Keratinocyte (primary cell): ENCODE data around the gene APC. TPM values are rescaled to one million over a fixed set of nuclear protein-coding genes. Genes with fewer than 3 reads are reported as not detected.
A peak's percentile ranks its signal among the peaks of the same experiment; 100 is the strongest.

Experiments used
- DNase-seq: peaks from one replicate; pipeline ENCODE4 v3.0.0-alpha.2; 2011; ENCODE audit warnings: low read depth, missing footprints, low spot score
- FAIRE-seq: peaks from 2 replicates; lab custom pipeline; 2011; peaks lifted over from hg19 to GRCh38; lab: Jason Lieb, UNC
- H2AFZ ChIP-seq: 2 replicates; pipeline ENCODE4 v1.6.0; 2012; ENCODE audit warnings: low read length, control low read depth, inconsistent platforms; ENCODE audit not compliant: control insufficient read depth
- H3K27ac ChIP-seq: 2 replicates; pipeline ENCODE4 v1.5.1; 2011; ENCODE audit warnings: low read length; ENCODE audit not compliant: control insufficient read depth, insufficient read depth
- H3K27me3 ChIP-seq: 3 replicates; pipeline ENCODE4 v1.6.0; 2011; ENCODE audit warnings: low read length; ENCODE audit not compliant: control insufficient read depth, insufficient read depth; ENCODE audit errors: extremely low read depth
- H3K36me3 ChIP-seq, 2 experiments: 2 replicates in 1 of 2; 3 replicates in 1 of 2; pipeline ENCODE4 v1.5.1; 2011; ENCODE audit warnings: low read length in 2 of 2, mild to moderate bottlenecking in 1 of 2; ENCODE audit not compliant: control insufficient read depth in 2 of 2, insufficient read depth in 2 of 2; ENCODE audit errors: extremely low read depth in 1 of 2
- H3K4me1 ChIP-seq: 3 replicates; pipeline ENCODE4 v1.5.1; 2011; ENCODE audit warnings: low read length; ENCODE audit not compliant: control insufficient read depth, insufficient read depth; ENCODE audit errors: extremely low read depth
- H3K4me2 ChIP-seq: 3 replicates; pipeline ENCODE4 v1.6.0; 2011; ENCODE audit warnings: low read depth, low read length; ENCODE audit not compliant: control insufficient read depth, insufficient read depth; ENCODE audit errors: extremely low read depth
- H3K4me3 ChIP-seq, 3 experiments: fragments of 200-600 bp in 1 of 3; sonication (generic) in 1 of 3; 2 replicates in 2 of 3; 3 replicates in 1 of 3; pipeline ENCODE4 v1.5.1; 2011 to 2016; ENCODE audit warnings: low read length in 3 of 3, mild to moderate bottlenecking in 3 of 3, control low read depth in 2 of 3, inconsistent platforms in 1 of 3, low read depth in 1 of 3, mixed read lengths in 1 of 3, mixed run types in 1 of 3, moderate library complexity in 1 of 3; ENCODE audit not compliant: control insufficient read depth in 2 of 3, insufficient read depth in 2 of 3; ENCODE audit errors: extremely low read depth in 1 of 3
- H3K79me2 ChIP-seq: 2 replicates; pipeline ENCODE4 v1.6.0; 2012; ENCODE audit warnings: low read length; ENCODE audit not compliant: control insufficient read depth, insufficient read depth
- H3K9ac ChIP-seq: 3 replicates; pipeline ENCODE4 v1.6.0; 2011; ENCODE audit warnings: low read length; ENCODE audit not compliant: control insufficient read depth, insufficient read depth; ENCODE audit errors: extremely low read depth
- H3K9me1 ChIP-seq: 3 replicates; pipeline ENCODE4 v1.6.0; 2011; ENCODE audit warnings: low read length; ENCODE audit not compliant: control insufficient read depth, insufficient read depth; ENCODE audit errors: extremely low read depth
- H3K9me3 ChIP-seq: 2 replicates; pipeline ENCODE4 v1.5.1; 2012; ENCODE audit warnings: low read depth, low read length; ENCODE audit not compliant: control insufficient read depth
- H4K20me1 ChIP-seq: 3 replicates; pipeline ENCODE4 v1.6.0; 2011; ENCODE audit warnings: low read length; ENCODE audit not compliant: control insufficient read depth, insufficient read depth; ENCODE audit errors: extremely low read depth
- CTCF ChIP-seq, 3 experiments: IDR thresholded peaks in 1 of 3; conservative IDR thresholded peaks in 1 of 3; optimal IDR thresholded peaks in 1 of 3; 2 replicates in 2 of 3; 3 replicates in 1 of 3; pipeline versions ENCODE3 to v1.5.1; 2011; ENCODE audit warnings: low read length in 3 of 3, mild to moderate bottlenecking in 3 of 3, moderate library complexity in 2 of 3, control low read depth in 1 of 3, inconsistent platforms in 1 of 3; ENCODE audit not compliant: insufficient read depth in 2 of 3; ENCODE audit errors: extremely low read depth in 1 of 3
- EZH2 ChIP-seq: IDR thresholded peaks from one replicate; pipeline ENCODE4 v1.6.1; 2012; ENCODE audit warnings: inconsistent platforms, mild to moderate bottlenecking, low read length, moderate library complexity
- dilution Hi-C: fragments of 300-500 bp; cut with MboI; formaldehyde crosslinking; loops from one replicate; pipeline ENCODE4 v1.7.0; 2020; ENCODE audit warnings: low sequenced_read_pairs; ENCODE audit not compliant: extremely low pct_ligation_motif_present
- polyA plus RNA-seq, 5 experiments: library from polyadenylated mRNA; depleted of rRNA in 3 of 5; stranded (reverse) in 3 of 5; stranded (forward) in 1 of 5; unstranded in 1 of 5; fragments of >200 nt; gene quantifications; 1 replicate in 1 of 5; 2 replicates in 3 of 5; 3 replicates in 1 of 5; pipeline versions ENCODE4 v1.2.1 to v1.2.3, GENCODE V29; 2011 to 2012; ENCODE audit warnings: missing spikeins in 2 of 5, low read depth in 1 of 5, low replicate concordance in 1 of 5

APC gene
- polyA plus RNA-seq, 1 donor (not counting 4 experiments of a cell fraction or from before 2014, with no cell fraction given), result 16.5 TPM

- Histone ChIP-seq H2AFZ (peak overlapping the region; percentile 92), H3K9ac (peak overlapping the region; percentile 83), H3K27ac (peak overlapping the region; percentile 67), H3K4me2 (peak overlapping the region; percentile 98), H3K4me3 (peak overlapping the region; percentile 54 to 94 (median 93)), H3K79me2 (peaks cover 27% of the 10 kb centered on the region), H3K36me3 (no peaks in the 10 kb centered on the region), H3K9me3 (no peaks in the 10 kb centered on the region), H3K4me1 (peaks cover 13% of the 10 kb centered on the region), H3K9me1 (no peaks in the 10 kb centered on the region), H4K20me1 (no peaks in the 10 kb centered on the region), H3K27me3 (no peaks in the 10 kb centered on the region)
- DNase-seq, result no peak
- TF ChIP-seq EZH2 (no peak), CTCF (optimal IDR thresholded peaks at IDR 0.05 in 1 of 3, IDR thresholded peaks at IDR 0.05 in 1 of 3, conservative IDR thresholded peaks at IDR 0.05 in 1 of 3; ENCODE audit: extremely low read depth in 1 of 3, insufficient read depth in 2 of 3, low read length in 3 of 3) (no peak)
- FAIRE-seq, result no peak
- dilution Hi-C loops, result no loop called here
Observed at GRCh38 chr5:112737070-112737462, 619 bp upstream of the APC start.

- dilution Hi-C loops, result no loop called here
- Histone ChIP-seq H3K36me3 (no peaks in the 10 kb centered on the region), H3K27ac (peak overlapping the region; percentile 67), H3K9ac (peak overlapping the region; percentile 83), H3K4me1 (peaks cover 15% of the 10 kb centered on the region), H3K4me2 (peak overlapping the region; percentile 98), H3K9me1 (no peaks in the 10 kb centered on the region), H4K20me1 (no peaks in the 10 kb centered on the region), H3K27me3 (no peaks in the 10 kb centered on the region), H3K79me2 (peaks cover 30% of the 10 kb centered on the region), H3K4me3 (peak overlapping the region; percentile 54 to 94 (median 93)), H2AFZ (peak overlapping the region; percentile 95), H3K9me3 (no peaks in the 10 kb centered on the region)
- no peak for TF ChIP-seq CTCF (optimal IDR thresholded peaks at IDR 0.05 in 1 of 3, IDR thresholded peaks at IDR 0.05 in 1 of 3, conservative IDR thresholded peaks at IDR 0.05 in 1 of 3; ENCODE audit: extremely low read depth in 1 of 3, insufficient read depth in 2 of 3, low read length in 3 of 3)
- TF ChIP-seq EZH2, result no peak
- FAIRE-seq, result no peak
- DNase-seq, result no peak
Observed at GRCh38 chr5:112738191-112738560, 491 bp downstream of the APC start.
